Dermis microvascular lymphatic vessel endothelial cell (primary cell): ENCODE data around the gene STEEP1. TPM values are rescaled to one million over a fixed set of nuclear protein-coding genes. Genes with fewer than 3 reads are reported as not detected.

ENCODE experiments used
- DNase-seq, 2 donors: peaks; one replicate each; pipeline versions ENCODE4 v3.0.0 to v3.0.0-alpha.2; 2010; ENCODE audit warnings: low read depth in 2 of 2
- total RNA-seq: library from RNA; depleted of rRNA; stranded (reverse); fragments of >200 nt; gene quantifications from 2 replicates; pipeline ENCODE4 v1.2.1, GENCODE V29; 2014

STEEP1 gene
- total RNA-seq, 1 donor from 2014 or later, result 34.4 TPM

- DNase-seq, result no peak
Measured at GRCh38 chrX:119489212-119490074, 75.8 kb downstream of the STEEP1 start.

- DNase-seq, result peak; percentile 41 to 48
Measured at GRCh38 chrX:119488749-119489148, 76.5 kb downstream of the STEEP1 start.

Other genes starting within 250 kb of the STEEP1 start
- 12.3 and 14.4 TPM in 2 replicates for gene SLC25A43, start 166.1 kb downstream of the STEEP1 start, total RNA-seq
- gene SLC25A5, start 97.0 kb downstream of the STEEP1 start, total RNA-seq, result 255 and 256 TPM in 2 replicates
- gene UBE2A, start 9.2 kb upstream of the STEEP1 start, total RNA-seq, result 15.1 and 23.4 TPM in 2 replicates
- 3.1 and 4.4 TPM in 2 replicates for gene NKRF, start 41.0 kb upstream of the STEEP1 start, total RNA-seq
- 15.1 and 32.9 TPM in 2 replicates for gene SEPTIN6, start 127.8 kb upstream of the STEEP1 start, total RNA-seq
- gene SOWAHD, start 193.2 kb upstream of the STEEP1 start, total RNA-seq, result not detected in 2 replicates
- 2,075 and 2,198 TPM in 2 replicates for gene RPL39, start 226.2 kb upstream of the STEEP1 start, total RNA-seq